ENCODE results near the gene HBS1L.

The HBS1L gene

GRCh38 chr6:134918418-134918961 is 136.1 kb downstream of the HBS1L start:
- no peak for DNase-seq (ENCODE audit: low read depth in 1 of 2, low spot score in 1 of 2)

- no peak for DNase-seq (ENCODE audit: low read depth in 1 of 2, low spot score in 1 of 2)
Observed at GRCh38 chr6:134911547-134911946, 143.1 kb downstream of the HBS1L start.

GRCh38 chr6:134910593-134910935 is 144.1 kb downstream of the HBS1L start:
- no peak for DNase-seq (ENCODE audit: low read depth in 1 of 2, low spot score in 1 of 2)

Measured in stimulated activated CD4-positive, alpha-beta T cell treated with anti-CD3 and anti-CD28 coated beads, Interleukin-15, amount 100 ng/mL, for 1 hour (primary cell).